ENCODE measurements around the gene RASL10A. TPM values are rescaled to one million over a fixed set of nuclear protein-coding genes. Genes with fewer than 3 reads are reported as not detected.

Gene RASL10A
- total and polyA plus RNA-seq, 2 experiments from 2014 or later: 0.20 TPM; not detected in 1

DNA sequence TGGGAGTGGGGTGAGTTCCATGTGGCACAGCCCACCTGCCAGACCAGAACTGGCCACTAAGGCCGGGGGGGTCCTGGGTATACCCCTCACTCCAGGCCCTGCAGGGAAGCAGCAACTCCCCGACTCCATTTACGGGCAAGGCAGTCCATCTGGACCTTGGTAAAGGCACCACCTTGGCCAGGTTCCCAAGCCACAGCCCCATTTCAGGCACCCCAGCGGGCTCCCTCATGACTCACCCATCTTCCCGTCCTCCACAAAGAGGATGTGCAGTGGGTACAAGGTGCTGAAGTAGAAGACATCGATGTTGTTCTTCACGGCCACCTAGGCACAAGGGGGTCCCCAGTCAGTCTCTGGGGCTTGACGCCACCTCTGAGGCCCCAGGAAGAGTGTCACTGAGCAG is 15.7 kb upstream of the RASL10A start:
- Histone ChIP-seq H2AFZ (no peak overlapping the region), H3K9me2 (ENCODE audit: insufficient read depth) (no peaks in the 10 kb centered on the region), H3K27me3 (replicated peaks; ENCODE audit: insufficient read depth) (no peaks in the 10 kb centered on the region), H3K9me3 (ENCODE audit: low read depth) (no peaks in the 10 kb centered on the region), H3K4me3 (no peak overlapping the region), H3K4me2 (ENCODE audit: unreplicated experiment) (no peak overlapping the region), H3K9ac (no peak overlapping the region), H3F3A (ENCODE audit: insufficient read depth) (no peaks in the 10 kb centered on the region), H3K4me1 (ENCODE audit: insufficient read depth) (no peaks in the 10 kb centered on the region), H4K20me1 (ENCODE audit: insufficient read depth) (no peaks in the 10 kb centered on the region), H3K27ac (no peak overlapping the region), H3K36me3 (ENCODE audit: low read depth) (no peaks in the 10 kb centered on the region; the same call in 1 of the 2 replicates), H3K79me2 (ENCODE audit: insufficient read depth) (no peaks in the 10 kb centered on the region)
- in situ Hi-C loops (cut with MboI): no loop called here
- 80 to 89% methylated on average over 8 of the region's 8 CpGs for WGBS, 2 experiments (ENCODE audit: low coverage in 1 of 2, low lambda C conversion rate in 2 of 2, missing lambda C conversion rate in 2 of 2)
- DNase-seq: no peak
- TF ChIP-seq EZH2 (IDR thresholded peaks at IDR 0.05; ENCODE audit: insufficient read depth, poor library complexity, severe bottlenecking): no peak

DNA sequence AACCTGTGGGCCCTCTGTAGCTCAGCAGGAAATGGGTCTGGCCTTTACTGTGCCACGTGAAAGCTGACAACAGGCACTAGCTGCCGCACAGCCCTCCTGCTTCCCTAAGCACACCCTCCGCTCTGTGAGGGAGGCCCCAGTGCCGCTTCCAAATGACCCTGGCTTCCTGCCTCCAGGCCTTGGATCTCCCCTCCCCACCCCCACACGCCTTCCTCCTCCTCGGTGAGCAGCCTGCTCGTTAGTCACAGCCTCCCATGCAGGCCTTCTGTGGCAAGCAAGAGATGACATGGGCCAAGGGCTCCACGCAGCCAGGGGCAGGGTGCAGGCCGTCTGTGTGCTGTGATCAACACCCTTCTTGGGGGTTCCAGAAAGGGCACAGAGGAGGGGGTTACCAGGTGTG is 15.3 kb upstream of the RASL10A start:
- no peak overlapping the region for H3K9ac ChIP-seq
- H3F3A ChIP-seq (ENCODE audit: insufficient read depth): no peaks in the 10 kb centered on the region
- TF ChIP-seq EZH2phosphoT487 (IDR thresholded peaks at IDR 0.05; ENCODE audit: insufficient read depth, low read depth) (no peak), EZH2 (IDR thresholded peaks at IDR 0.05; ENCODE audit: insufficient read depth, poor library complexity, severe bottlenecking) (no peak)
- no peak overlapping the region for H2AFZ ChIP-seq
- DNase-seq: no peak
- no peak overlapping the region for H3K4me2 ChIP-seq (ENCODE audit: unreplicated experiment)
- in situ Hi-C loops (cut with MboI): no loop called here
- H3K9me3 ChIP-seq (ENCODE audit: low read depth): no peaks in the 10 kb centered on the region
- no peak overlapping the region for H3K27ac ChIP-seq
- no peaks in the 10 kb centered on the region; the same call in 1 of the 2 replicates for H3K36me3 ChIP-seq (ENCODE audit: low read depth)
- no peaks in the 10 kb centered on the region for H3K79me2 ChIP-seq (ENCODE audit: insufficient read depth)
- H3K27me3 ChIP-seq (replicated peaks; ENCODE audit: insufficient read depth): no peaks in the 10 kb centered on the region
- H3K4me3 ChIP-seq: no peak overlapping the region
- 66% methylated on average over 9 of the region's 9 CpGs for WGBS, 2 experiments (ENCODE audit: low coverage in 1 of 2, low lambda C conversion rate in 2 of 2, missing lambda C conversion rate in 2 of 2)
- H3K9me2 ChIP-seq (ENCODE audit: insufficient read depth): no peaks in the 10 kb centered on the region
- H4K20me1 ChIP-seq (ENCODE audit: insufficient read depth): no peaks in the 10 kb centered on the region
- H3K4me1 ChIP-seq (ENCODE audit: insufficient read depth): no peaks in the 10 kb centered on the region

DNA sequence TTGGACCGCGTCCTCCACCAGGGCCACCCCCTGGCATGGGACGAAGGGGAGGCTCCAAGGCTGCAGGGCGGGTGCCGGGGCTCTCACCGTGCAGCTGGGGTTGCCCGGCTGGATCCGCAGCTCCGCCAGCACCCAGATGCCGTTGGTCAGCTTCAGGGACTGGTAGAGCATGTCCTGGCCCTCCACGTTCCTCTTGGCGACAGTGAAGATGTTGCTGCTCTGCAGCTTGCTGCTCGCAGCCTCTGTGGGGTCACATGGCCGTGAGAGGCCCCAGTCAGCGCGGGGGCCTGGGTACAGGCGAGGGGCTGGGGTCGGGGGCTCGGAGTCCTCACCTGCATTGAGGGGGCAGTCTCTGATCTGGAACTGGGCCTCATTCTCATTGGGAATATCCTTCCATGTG is 14.8 kb upstream of the RASL10A start:
- H3K27me3 ChIP-seq (replicated peaks; ENCODE audit: insufficient read depth): no peaks in the 10 kb centered on the region
- H3K4me1 ChIP-seq (ENCODE audit: insufficient read depth): no peaks in the 10 kb centered on the region
- no peaks in the 10 kb centered on the region for H4K20me1 ChIP-seq (ENCODE audit: insufficient read depth)
- no peak for DNase-seq
- no peak overlapping the region for H3K27ac ChIP-seq
- no peaks in the 10 kb centered on the region for H3K9me3 ChIP-seq (ENCODE audit: low read depth)
- H3F3A ChIP-seq (ENCODE audit: insufficient read depth): no peaks in the 10 kb centered on the region
- no peaks in the 10 kb centered on the region for H3K9me2 ChIP-seq (ENCODE audit: insufficient read depth)
- H3K4me2 ChIP-seq (ENCODE audit: unreplicated experiment): no peak overlapping the region
- H3K4me3 ChIP-seq: no peak overlapping the region
- TF ChIP-seq EZH2 (IDR thresholded peaks at IDR 0.05; ENCODE audit: insufficient read depth, poor library complexity, severe bottlenecking): no peak
- TF ChIP-seq EZH2phosphoT487 (IDR thresholded peaks at IDR 0.05; ENCODE audit: insufficient read depth, low read depth): no peak
- H3K9ac ChIP-seq: no peak overlapping the region
- no peaks in the 10 kb centered on the region; the same call in 1 of the 2 replicates for H3K36me3 ChIP-seq (ENCODE audit: low read depth)
- in situ Hi-C loops (cut with MboI): no loop called here
- H3K79me2 ChIP-seq (ENCODE audit: insufficient read depth): no peaks in the 10 kb centered on the region
- no peak overlapping the region for H2AFZ ChIP-seq
- 90 to 91% methylated on average over 19 of the region's 19 CpGs for WGBS, 2 experiments (ENCODE audit: low coverage in 1 of 2, low lambda C conversion rate in 2 of 2, missing lambda C conversion rate in 2 of 2)

DNA sequence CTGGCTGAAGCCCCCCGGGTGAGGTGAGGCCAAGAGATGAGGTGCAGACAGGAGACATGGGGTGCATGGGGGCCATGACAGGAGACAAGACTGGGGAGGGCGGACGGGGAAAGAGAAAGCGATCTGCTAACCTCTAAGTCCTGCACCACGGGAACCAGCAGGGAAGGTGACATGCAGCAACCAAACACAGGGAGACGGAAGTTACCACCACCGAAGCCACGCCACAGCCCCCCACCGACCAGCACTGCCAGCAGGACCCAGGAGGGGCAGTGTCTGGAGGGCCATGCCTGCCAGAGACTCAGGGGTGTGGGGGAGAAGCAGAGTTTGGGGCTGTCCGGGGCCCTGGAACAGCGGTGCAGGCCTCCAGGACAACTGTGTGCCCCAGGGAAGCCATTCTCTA is 14.1 kb upstream of the RASL10A start:
- no peak overlapping the region for H2AFZ ChIP-seq
- H3K79me2 ChIP-seq (ENCODE audit: insufficient read depth): no peaks in the 10 kb centered on the region
- no peaks in the 10 kb centered on the region for H3K9me2 ChIP-seq (ENCODE audit: insufficient read depth)
- TF ChIP-seq EZH2phosphoT487 (IDR thresholded peaks at IDR 0.05; ENCODE audit: insufficient read depth, low read depth) (no peak), EZH2 (IDR thresholded peaks at IDR 0.05; ENCODE audit: insufficient read depth, poor library complexity, severe bottlenecking) (no peak)
- H3K9ac ChIP-seq: no peak overlapping the region
- H3F3A ChIP-seq (ENCODE audit: insufficient read depth): no peaks in the 10 kb centered on the region
- H3K27ac ChIP-seq: no peak overlapping the region
- H4K20me1 ChIP-seq (ENCODE audit: insufficient read depth): no peaks in the 10 kb centered on the region
- no peak overlapping the region for H3K4me3 ChIP-seq
- in situ Hi-C loops (cut with MboI): no loop called here
- 91 to 93% methylated on average over 11 of the region's 11 CpGs for WGBS, 2 experiments (ENCODE audit: low coverage in 1 of 2, low lambda C conversion rate in 2 of 2, missing lambda C conversion rate in 2 of 2)
- DNase-seq: no peak
- H3K4me2 ChIP-seq (ENCODE audit: unreplicated experiment): no peak overlapping the region
- no peaks in the 10 kb centered on the region; the same call in 1 of the 2 replicates for H3K36me3 ChIP-seq (ENCODE audit: low read depth)
- no peaks in the 10 kb centered on the region for H3K9me3 ChIP-seq (ENCODE audit: low read depth)
- no peaks in the 10 kb centered on the region for H3K27me3 ChIP-seq (replicated peaks; ENCODE audit: insufficient read depth)
- H3K4me1 ChIP-seq (ENCODE audit: insufficient read depth): no peaks in the 10 kb centered on the region

Data from GM23248 (cell line).